HL-60 (cell line): ENCODE measurements around the gene TMEM163.

Experiments
- CTCF ChIP-seq: IDR thresholded peaks from one replicate; pipeline ENCODE4 v1.5.1; 2011; ENCODE audit warnings: low read length, control low read depth, inconsistent platforms; ENCODE audit not compliant: insufficient read depth
- POLR2AphosphoS5 ChIP-seq: IDR thresholded peaks from 2 replicates; pipeline ENCODE4 v1.6.1; 2012; ENCODE audit warnings: low read depth
- REST ChIP-seq: IDR thresholded peaks from 2 replicates; pipeline ENCODE4 v1.6.1; 2012; ENCODE audit warnings: low read depth; ENCODE audit not compliant: insufficient replicate concordance

GRCh38 chr2:134479696-134480330, 239.0 kb downstream of the TMEM163 start:
- TF ChIP-seq REST (no peak), POLR2AphosphoS5 (no peak), CTCF (no peak)
